NCI-H748 (cell line): ENCODE data around the gene PANX2.

Source experiments
- DNase-seq: peaks from one replicate; lab custom pipeline; 2025; ENCODE audit not compliant: unreplicated experiment; lab: John Stamatoyannopoulos, UW

The PANX2 gene

GRCh38 chr22:50169181-50169759, 1.3 kb upstream of the PANX2 start:
- peak; percentile 34 for DNase-seq

- DNase-seq: peak; percentile 80
Measured at GRCh38 chr22:50169774-50170341, 673 bp upstream of the PANX2 start.

GRCh38 chr22:50171319-50171964, 911 bp downstream of the PANX2 start:
- peak; percentile 36 for DNase-seq

GRCh38 chr22:50171965-50172421, 1.5 kb downstream of the PANX2 start:
- DNase-seq: no peak

GRCh38 chr22:50173311-50173982, 2.9 kb downstream of the PANX2 start:
- no peak for DNase-seq

GRCh38 chr22:50173983-50174355, 3.4 kb downstream of the PANX2 start:
- no peak for DNase-seq

- DNase-seq: no peak
Measured at GRCh38 chr22:50174382-50175190, 4.1 kb downstream of the PANX2 start.

- DNase-seq: no peak
Measured at GRCh38 chr22:50175191-50175461, 4.6 kb downstream of the PANX2 start.

- peak; percentile 31 for DNase-seq
Measured at GRCh38 chr22:50175921-50176849, 5.7 kb downstream of the PANX2 start.

- no peak for DNase-seq
Measured at GRCh38 chr22:50176850-50177536, 6.5 kb downstream of the PANX2 start.

- DNase-seq: no peak
Measured at GRCh38 chr22:50177537-50178470, 7.3 kb downstream of the PANX2 start.

GRCh38 chr22:50178471-50178864, 7.9 kb downstream of the PANX2 start:
- DNase-seq: no peak

- no peak for DNase-seq
Measured at GRCh38 chr22:50178871-50179869, 8.6 kb downstream of the PANX2 start.

GRCh38 chr22:50179937-50180726, 9.6 kb downstream of the PANX2 start:
- DNase-seq: no peak

GRCh38 chr22:50180727-50181521, 10.4 kb downstream of the PANX2 start:
- no peak for DNase-seq
